PC-9 (cell line): ENCODE results near the gene NELL2. TPM values are rescaled to one million over a fixed set of nuclear protein-coding genes. Genes with fewer than 3 reads are reported as not detected.

ENCODE experiments used
- BruUV-seq: library from RNA; stranded (reverse); fragments of 400-500 nt; replicated peaks from 2 replicates; lab custom pipeline; 2021; lab: Mats Ljungman, UMichigan
- CTCF ChIA-PET: fragments of 300-600 bp; sonication (Branson Sonifier 250); formaldehyde crosslinking; loops from one replicate; lab custom pipeline; 2022; ENCODE audit warnings: antibody characterized with exemption; lab: Charles Lee
- POLR2A ChIA-PET: fragments of 300-600 bp; sonication (Branson Sonifier 250); formaldehyde crosslinking; loops from one replicate; lab custom pipeline; 2022; ENCODE audit warnings: antibody characterized with exemption; ENCODE audit not compliant: unreplicated experiment; lab: Charles Lee
- DNase-seq, 2 experiments: peaks; one replicate each; pipeline versions ENCODE4 v3.0.0 to v3.0.0-alpha.2; 2015 to 2022; ENCODE audit warnings: mixed read lengths in 1 of 2
- H2AFZ ChIP-seq: fragments of 200-600 bp; sonication (generic); 2 replicates; pipeline ENCODE4 v1.8.1; 2017; ENCODE audit warnings: antibody characterized with exemption
- H3F3A ChIP-seq: fragments of 200-600 bp; sonication (generic); 2 replicates; pipeline ENCODE4 v1.8.1; 2017; ENCODE audit warnings: antibody characterized with exemption, mild to moderate bottlenecking, low read depth; ENCODE audit not compliant: insufficient read depth
- H3K27ac ChIP-seq: fragments of 200-600 bp; sonication (generic); 2 replicates; pipeline ENCODE4 v1.6.1; 2016; ENCODE audit warnings: mixed run types
- H3K27me3 ChIP-seq: fragments of 200-600 bp; sonication (generic); 2 replicates; pipeline ENCODE4 v1.6.1; 2016; ENCODE audit warnings: low read depth, mixed run types; ENCODE audit not compliant: insufficient read depth
- H3K36me3 ChIP-seq: fragments of 200-600 bp; sonication (generic); 2 replicates; pipeline ENCODE4 v1.6.1; 2016; ENCODE audit warnings: low read depth, mixed run types
- H3K4me1 ChIP-seq: fragments of 200-600 bp; sonication (generic); replicated peaks from 2 replicates; pipeline ENCODE4 v1.6.1; 2016; ENCODE audit warnings: mixed run types; ENCODE audit not compliant: insufficient read depth
- H3K4me2 ChIP-seq: fragments of 200-600 bp; sonication (generic); 2 replicates; pipeline ENCODE4 v1.6.1; 2017; ENCODE audit warnings: mixed run types
- H3K4me3 ChIP-seq: fragments of 200-600 bp; sonication (generic); 2 replicates; pipeline ENCODE4 v1.6.1; 2016; ENCODE audit warnings: mixed run types
- H3K79me2 ChIP-seq: fragments of 200-600 bp; sonication (generic); 2 replicates; pipeline ENCODE4 v1.6.1; 2017; ENCODE audit warnings: low read depth, mixed run types
- H3K9me2 ChIP-seq: fragments of 200-600 bp; sonication (generic); 2 replicates; pipeline ENCODE4 v1.8.1; 2017; ENCODE audit warnings: mild to moderate bottlenecking; ENCODE audit not compliant: insufficient read depth
- H3K9me3 ChIP-seq: fragments of 200-600 bp; sonication (generic); 2 replicates; pipeline ENCODE4 v1.8.1; 2016; ENCODE audit warnings: low read depth; ENCODE audit not compliant: insufficient read depth
- H4K20me1 ChIP-seq: fragments of 200-600 bp; sonication (generic); 2 replicates; pipeline ENCODE4 v1.8.1; 2017; ENCODE audit not compliant: insufficient read depth
- EZH2 ChIP-seq: fragments of 200-600 bp; sonication (generic); IDR thresholded peaks from 2 replicates; pipeline ENCODE4 v1.8.0; 2017; ENCODE audit warnings: antibody characterized with exemption, low read depth
- intact Hi-C: fragments of 100-400 bp; cut with micrococcal nuclease; formaldehyde crosslinking; loops from one replicate; pipeline ENCODE4 v1.10.0; 2022; ENCODE audit not compliant: unreplicated experiment
- total RNA-seq: library from RNA; stranded (reverse); gene quantifications from 2 replicates; pipeline ENCODE4 v1.2.3, GENCODE V29; 2021
- TF ChIP-seq, protein P1 (sequence below): fragments of 200-600 bp; sonication (generic); conservative IDR thresholded peaks from 2 replicates; pipeline ENCODE4 v1.6.1; 2017; ENCODE audit warnings: mixed run types, antibody characterized with exemption, mild to moderate bottlenecking, moderate library complexity

Gene NELL2
- total RNA-seq, 1 experiment from 2014 or later, result 0.61 TPM

DNA sequence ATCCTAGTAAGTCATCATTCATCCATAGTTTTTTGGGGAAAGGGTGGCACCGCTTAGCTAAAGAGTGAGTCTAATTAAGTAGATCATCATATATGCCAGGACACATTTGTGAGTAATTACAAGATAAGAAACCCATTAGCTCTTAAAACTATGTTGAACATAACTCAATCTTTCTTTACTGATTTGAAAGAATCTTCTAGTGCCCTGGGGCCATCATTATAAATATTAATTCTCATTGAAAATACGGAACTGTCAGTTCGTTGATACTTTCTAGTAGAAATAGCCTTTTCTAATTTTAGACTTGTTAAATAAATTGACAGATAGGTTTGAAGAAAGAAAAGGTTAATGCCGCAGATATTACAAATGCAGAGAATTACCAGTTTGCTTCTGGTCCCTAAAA is 312.6 kb downstream of the NELL2 start:
- Histone ChIP-seq H3K27ac (no peak overlapping the region), H3K4me2 (no peak overlapping the region), H3K27me3 (no peaks in the 10 kb centered on the region), H3K4me1 (no peaks in the 10 kb centered on the region), H3K79me2 (no peaks in the 10 kb centered on the region), H3F3A (no peaks in the 10 kb centered on the region), H3K4me3 (no peak overlapping the region), H4K20me1 (no peaks in the 10 kb centered on the region), H3K9me3 (no peaks in the 10 kb centered on the region), H2AFZ (no peak overlapping the region), H3K9me2 (no peaks in the 10 kb centered on the region), H3K36me3 (no peaks in the 10 kb centered on the region)
- intact Hi-C loops, result no loop called here
- TF ChIP-seq, protein P1, sequence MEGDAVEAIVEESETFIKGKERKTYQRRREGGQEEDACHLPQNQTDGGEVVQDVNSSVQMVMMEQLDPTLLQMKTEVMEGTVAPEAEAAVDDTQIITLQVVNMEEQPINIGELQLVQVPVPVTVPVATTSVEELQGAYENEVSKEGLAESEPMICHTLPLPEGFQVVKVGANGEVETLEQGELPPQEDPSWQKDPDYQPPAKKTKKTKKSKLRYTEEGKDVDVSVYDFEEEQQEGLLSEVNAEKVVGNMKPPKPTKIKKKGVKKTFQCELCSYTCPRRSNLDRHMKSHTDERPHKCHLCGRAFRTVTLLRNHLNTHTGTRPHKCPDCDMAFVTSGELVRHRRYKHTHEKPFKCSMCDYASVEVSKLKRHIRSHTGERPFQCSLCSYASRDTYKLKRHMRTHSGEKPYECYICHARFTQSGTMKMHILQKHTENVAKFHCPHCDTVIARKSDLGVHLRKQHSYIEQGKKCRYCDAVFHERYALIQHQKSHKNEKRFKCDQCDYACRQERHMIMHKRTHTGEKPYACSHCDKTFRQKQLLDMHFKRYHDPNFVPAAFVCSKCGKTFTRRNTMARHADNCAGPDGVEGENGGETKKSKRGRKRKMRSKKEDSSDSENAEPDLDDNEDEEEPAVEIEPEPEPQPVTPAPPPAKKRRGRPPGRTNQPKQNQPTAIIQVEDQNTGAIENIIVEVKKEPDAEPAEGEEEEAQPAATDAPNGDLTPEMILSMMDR, result no peak
- TF ChIP-seq EZH2, result no peak
- no peak for DNase-seq
- BruUV-seq, result no TSS peak
- CTCF ChIA-PET, result no interaction called here
- POLR2A ChIA-PET, result interaction anchor here (0.6 kb wide), 1 partner anchor 800 kb away, joined by 3 read pairs; no protein-coding TSS in a partner anchor

DNA sequence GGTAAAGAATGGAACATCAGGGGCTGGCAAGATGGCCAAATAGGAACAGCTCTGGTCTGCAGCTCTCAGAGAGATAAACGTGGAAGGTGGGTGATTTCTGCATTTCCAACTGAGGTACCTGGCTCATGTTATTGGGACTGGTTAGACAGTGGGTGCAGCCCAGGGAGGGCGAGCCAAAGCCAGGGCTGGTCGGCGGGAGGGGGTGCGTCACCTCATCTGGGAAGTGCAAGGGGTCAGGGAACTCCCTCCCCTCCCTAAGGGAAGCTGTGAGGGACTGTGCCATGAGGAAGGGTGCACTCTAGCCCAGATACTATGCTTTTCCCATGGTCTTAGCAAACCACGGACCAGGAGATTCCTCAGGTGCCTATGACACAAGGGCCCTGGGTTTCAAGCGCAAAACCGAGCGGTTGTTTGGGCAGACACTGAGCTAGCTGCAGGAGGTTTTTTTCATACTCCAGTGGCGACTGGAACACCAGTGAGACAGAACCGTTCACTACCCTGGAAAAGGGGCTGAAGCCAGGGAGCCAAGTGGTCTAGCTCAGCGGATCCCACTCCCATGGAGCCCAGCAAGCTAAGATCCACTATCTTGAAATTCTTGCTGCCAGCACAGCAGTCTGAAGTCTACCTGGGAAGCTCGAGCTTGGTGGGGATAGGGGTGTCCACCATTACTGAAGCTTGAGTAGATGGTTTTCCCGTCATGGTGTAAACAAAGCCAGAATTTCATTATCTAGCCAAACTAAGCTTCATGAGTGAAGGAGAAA is 317.6 kb downstream of the NELL2 start:
- ChIA-PET CTCF (no interaction called here), POLR2A (no interaction called here)
- no peak overlapping the region for H3K4me3 ChIP-seq
- no peak for DNase-seq
- no peak for TF ChIP-seq EZH2
- TF ChIP-seq, protein P1, result no peak
- no peaks in the 10 kb centered on the region for H3K27me3 ChIP-seq
- no peaks in the 10 kb centered on the region for H3K9me3 ChIP-seq
- H3K79me2 ChIP-seq, result no peaks in the 10 kb centered on the region
- intact Hi-C loops, result no loop called here
- no TSS peak for BruUV-seq
- no peaks in the 10 kb centered on the region for H3K36me3 ChIP-seq
- H3K27ac ChIP-seq, result no peak overlapping the region
- no peaks in the 10 kb centered on the region for H3F3A ChIP-seq
- no peak overlapping the region for H3K4me2 ChIP-seq
- no peaks in the 10 kb centered on the region for H3K9me2 ChIP-seq
- no peak overlapping the region for H2AFZ ChIP-seq
- H3K4me1 ChIP-seq, result no peaks in the 10 kb centered on the region
- no peaks in the 10 kb centered on the region for H4K20me1 ChIP-seq

DNA sequence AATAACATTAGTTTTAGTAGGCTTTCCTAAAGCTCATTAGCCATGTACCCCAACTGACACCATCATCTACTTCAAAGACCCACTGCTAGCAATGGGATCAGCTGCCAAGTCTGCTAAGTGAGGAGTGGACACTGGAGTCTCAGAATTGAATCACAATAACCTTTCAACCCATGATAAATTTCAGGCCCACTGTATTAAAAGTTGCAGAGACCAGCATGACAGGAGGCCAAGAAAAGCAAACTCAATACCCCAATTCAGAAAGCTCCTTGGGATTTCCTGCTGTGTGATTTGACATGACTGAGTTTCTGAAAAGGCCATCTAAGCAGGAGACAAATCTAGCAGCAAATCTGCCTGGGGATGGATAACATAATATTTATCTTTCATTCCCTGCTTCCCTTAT is 320.7 kb downstream of the NELL2 start:
- DNase-seq, result no peak
- TF ChIP-seq EZH2, result no peak
- TF ChIP-seq, protein P1, result no peak
- no peaks in the 10 kb centered on the region for H4K20me1 ChIP-seq
- H2AFZ ChIP-seq, result no peak overlapping the region
- BruUV-seq, result no TSS peak
- intact Hi-C loops, result no loop called here
- no peaks in the 10 kb centered on the region for H3K4me1 ChIP-seq
- ChIA-PET POLR2A (no interaction called here), CTCF (no interaction called here)
- no peaks in the 10 kb centered on the region for H3K27me3 ChIP-seq
- no peaks in the 10 kb centered on the region for H3K9me3 ChIP-seq
- H3K9me2 ChIP-seq, result no peaks in the 10 kb centered on the region
- H3K79me2 ChIP-seq, result no peaks in the 10 kb centered on the region
- H3K36me3 ChIP-seq, result no peaks in the 10 kb centered on the region
- no peaks in the 10 kb centered on the region for H3F3A ChIP-seq
- H3K4me3 ChIP-seq, result no peak overlapping the region
- H3K4me2 ChIP-seq, result no peak overlapping the region
- no peak overlapping the region for H3K27ac ChIP-seq
